ENCODE data around the gene METAP1.

- TF ChIP-seq CTCF (IDR thresholded peaks at IDR 0.05 in 8 of 11, conservative IDR thresholded peaks at IDR 0.05 in 3 of 11), result no peak
- no peak for TF ChIP-seq POLR2AphosphoS5 (IDR thresholded peaks at IDR 0.05)
These were observed 40.3 kb upstream of the METAP1 start for GRCh38 chr4:98955229-98955628.

Data from spleen (tissue), 7 donors.